ENCODE data around the gene LETMD1. TPM values are rescaled to one million over a fixed set of nuclear protein-coding genes. Genes with fewer than 3 reads are reported as not detected.

Gene LETMD1
- total and polyA plus RNA-seq, 2 of the 13 experiments (the other 11 are each of a cell fraction or from before 2014, with no cell fraction given): 43.3 to 87.7 TPM

DNA sequence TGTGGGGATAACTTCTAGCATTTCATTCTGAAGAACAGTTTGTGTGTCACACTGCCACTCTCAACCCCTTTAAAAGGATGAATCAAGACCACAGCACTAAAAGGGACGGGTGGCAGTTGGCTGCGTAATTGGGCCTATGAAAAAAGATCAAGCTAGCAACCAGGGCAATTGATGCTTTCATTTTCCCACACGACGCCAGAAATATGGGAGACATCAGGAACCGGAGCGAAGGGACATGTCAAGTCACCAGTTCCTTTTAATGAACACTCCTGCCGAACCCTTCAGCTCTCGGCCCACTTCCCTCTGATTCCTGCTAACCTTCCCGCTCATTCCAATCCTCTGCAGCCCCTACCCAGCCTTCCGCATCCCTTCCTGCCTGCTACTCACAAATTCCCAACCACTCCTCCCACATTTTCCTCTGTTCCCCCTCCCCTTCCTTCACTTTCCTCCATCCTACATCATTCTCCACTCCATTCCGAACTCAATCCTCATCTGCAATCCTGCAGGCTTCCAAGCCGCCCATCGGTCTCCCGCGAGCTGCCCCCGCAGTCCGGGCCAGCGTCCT is 34.5 kb downstream of the LETMD1 start (continued):
- TF ChIP-seq, protein P1, sequence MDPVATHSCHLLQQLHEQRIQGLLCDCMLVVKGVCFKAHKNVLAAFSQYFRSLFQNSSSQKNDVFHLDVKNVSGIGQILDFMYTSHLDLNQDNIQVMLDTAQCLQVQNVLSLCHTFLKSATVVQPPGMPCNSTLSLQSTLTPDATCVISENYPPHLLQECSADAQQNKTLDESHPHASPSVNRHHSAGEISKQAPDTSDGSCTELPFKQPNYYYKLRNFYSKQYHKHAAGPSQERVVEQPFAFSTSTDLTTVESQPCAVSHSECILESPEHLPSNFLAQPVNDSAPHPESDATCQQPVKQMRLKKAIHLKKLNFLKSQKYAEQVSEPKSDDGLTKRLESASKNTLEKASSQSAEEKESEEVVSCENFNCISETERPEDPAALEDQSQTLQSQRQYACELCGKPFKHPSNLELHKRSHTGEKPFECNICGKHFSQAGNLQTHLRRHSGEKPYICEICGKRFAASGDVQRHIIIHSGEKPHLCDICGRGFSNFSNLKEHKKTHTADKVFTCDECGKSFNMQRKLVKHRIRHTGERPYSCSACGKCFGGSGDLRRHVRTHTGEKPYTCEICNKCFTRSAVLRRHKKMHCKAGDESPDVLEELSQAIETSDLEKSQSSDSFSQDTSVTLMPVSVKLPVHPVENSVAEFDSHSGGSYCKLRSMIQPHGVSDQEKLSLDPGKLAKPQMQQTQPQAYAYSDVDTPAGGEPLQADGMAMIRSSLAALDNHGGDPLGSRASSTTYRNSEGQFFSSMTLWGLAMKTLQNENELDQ (CRISPR knock-in tag; IDR thresholded peaks at IDR 0.05; ENCODE audit: borderline replicate concordance): no peak
- TF ChIP-seq NAIF1 (CRISPR knock-in tag; IDR thresholded peaks at IDR 0.05; ENCODE audit: borderline replicate concordance) (peak; percentile 65; the same call in 1 of the 2 replicates), REPIN1 (CRISPR knock-in tag; IDR thresholded peaks at IDR 0.05; ENCODE audit: borderline replicate concordance, low read depth) (no peak), RAD21 (CRISPR knock-in tag; IDR thresholded peaks at IDR 0.05) (no peak), ZZZ3 (CRISPR knock-in tag; IDR thresholded peaks at IDR 0.05; ENCODE audit: borderline replicate concordance) (0 out of 2 replicates have a peak, but pooled peaks have one; percentile 18), ZNF12 (CRISPR knock-in tag; IDR thresholded peaks at IDR 0.05) (no peak), ZFP90 (CRISPR knock-in tag; IDR thresholded peaks at IDR 0.05; ENCODE audit: borderline replicate concordance) (no peak), MTA1 (CRISPR knock-in tag; IDR thresholded peaks at IDR 0.05; ENCODE audit: borderline replicate concordance) (0 out of 2 replicates have a peak, but pooled peaks have one; percentile 18), ZNF3 (CRISPR knock-in tag; IDR thresholded peaks at IDR 0.05) (no peak)
- TF ChIP-seq, protein P2, sequence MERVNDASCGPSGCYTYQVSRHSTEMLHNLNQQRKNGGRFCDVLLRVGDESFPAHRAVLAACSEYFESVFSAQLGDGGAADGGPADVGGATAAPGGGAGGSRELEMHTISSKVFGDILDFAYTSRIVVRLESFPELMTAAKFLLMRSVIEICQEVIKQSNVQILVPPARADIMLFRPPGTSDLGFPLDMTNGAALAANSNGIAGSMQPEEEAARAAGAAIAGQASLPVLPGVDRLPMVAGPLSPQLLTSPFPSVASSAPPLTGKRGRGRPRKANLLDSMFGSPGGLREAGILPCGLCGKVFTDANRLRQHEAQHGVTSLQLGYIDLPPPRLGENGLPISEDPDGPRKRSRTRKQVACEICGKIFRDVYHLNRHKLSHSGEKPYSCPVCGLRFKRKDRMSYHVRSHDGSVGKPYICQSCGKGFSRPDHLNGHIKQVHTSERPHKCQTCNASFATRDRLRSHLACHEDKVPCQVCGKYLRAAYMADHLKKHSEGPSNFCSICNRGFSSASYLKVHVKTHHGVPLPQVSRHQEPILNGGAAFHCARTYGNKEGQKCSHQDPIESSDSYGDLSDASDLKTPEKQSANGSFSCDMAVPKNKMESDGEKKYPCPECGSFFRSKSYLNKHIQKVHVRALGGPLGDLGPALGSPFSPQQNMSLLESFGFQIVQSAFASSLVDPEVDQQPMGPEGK (CRISPR knock-in tag; IDR thresholded peaks at IDR 0.05): 0 out of 2 replicates have a peak, but pooled peaks have one; percentile 14
- TF ChIP-seq, protein P3, sequence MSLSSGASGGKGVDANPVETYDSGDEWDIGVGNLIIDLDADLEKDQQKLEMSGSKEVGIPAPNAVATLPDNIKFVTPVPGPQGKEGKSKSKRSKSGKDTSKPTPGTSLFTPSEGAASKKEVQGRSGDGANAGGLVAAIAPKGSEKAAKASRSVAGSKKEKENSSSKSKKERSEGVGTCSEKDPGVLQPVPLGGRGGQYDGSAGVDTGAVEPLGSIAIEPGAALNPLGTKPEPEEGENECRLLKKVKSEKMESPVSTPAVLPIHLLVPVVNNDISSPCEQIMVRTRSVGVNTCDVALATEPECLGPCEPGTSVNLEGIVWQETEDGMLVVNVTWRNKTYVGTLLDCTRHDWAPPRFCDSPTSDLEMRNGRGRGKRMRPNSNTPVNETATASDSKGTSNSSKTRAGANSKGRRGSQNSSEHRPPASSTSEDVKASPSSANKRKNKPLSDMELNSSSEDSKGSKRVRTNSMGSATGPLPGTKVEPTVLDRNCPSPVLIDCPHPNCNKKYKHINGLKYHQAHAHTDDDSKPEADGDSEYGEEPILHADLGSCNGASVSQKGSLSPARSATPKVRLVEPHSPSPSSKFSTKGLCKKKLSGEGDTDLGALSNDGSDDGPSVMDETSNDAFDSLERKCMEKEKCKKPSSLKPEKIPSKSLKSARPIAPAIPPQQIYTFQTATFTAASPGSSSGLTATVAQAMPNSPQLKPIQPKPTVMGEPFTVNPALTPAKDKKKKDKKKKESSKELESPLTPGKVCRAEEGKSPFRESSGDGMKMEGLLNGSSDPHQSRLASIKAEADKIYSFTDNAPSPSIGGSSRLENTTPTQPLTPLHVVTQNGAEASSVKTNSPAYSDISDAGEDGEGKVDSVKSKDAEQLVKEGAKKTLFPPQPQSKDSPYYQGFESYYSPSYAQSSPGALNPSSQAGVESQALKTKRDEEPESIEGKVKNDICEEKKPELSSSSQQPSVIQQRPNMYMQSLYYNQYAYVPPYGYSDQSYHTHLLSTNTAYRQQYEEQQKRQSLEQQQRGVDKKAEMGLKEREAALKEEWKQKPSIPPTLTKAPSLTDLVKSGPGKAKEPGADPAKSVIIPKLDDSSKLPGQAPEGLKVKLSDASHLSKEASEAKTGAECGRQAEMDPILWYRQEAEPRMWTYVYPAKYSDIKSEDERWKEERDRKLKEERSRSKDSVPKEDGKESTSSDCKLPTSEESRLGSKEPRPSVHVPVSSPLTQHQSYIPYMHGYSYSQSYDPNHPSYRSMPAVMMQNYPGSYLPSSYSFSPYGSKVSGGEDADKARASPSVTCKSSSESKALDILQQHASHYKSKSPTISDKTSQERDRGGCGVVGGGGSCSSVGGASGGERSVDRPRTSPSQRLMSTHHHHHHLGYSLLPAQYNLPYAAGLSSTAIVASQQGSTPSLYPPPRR (CRISPR knock-in tag; IDR thresholded peaks at IDR 0.05; ENCODE audit: borderline replicate concordance): 0 out of 2 replicates have a peak, but pooled peaks have one; percentile 3
- TF ChIP-seq, protein P4, sequence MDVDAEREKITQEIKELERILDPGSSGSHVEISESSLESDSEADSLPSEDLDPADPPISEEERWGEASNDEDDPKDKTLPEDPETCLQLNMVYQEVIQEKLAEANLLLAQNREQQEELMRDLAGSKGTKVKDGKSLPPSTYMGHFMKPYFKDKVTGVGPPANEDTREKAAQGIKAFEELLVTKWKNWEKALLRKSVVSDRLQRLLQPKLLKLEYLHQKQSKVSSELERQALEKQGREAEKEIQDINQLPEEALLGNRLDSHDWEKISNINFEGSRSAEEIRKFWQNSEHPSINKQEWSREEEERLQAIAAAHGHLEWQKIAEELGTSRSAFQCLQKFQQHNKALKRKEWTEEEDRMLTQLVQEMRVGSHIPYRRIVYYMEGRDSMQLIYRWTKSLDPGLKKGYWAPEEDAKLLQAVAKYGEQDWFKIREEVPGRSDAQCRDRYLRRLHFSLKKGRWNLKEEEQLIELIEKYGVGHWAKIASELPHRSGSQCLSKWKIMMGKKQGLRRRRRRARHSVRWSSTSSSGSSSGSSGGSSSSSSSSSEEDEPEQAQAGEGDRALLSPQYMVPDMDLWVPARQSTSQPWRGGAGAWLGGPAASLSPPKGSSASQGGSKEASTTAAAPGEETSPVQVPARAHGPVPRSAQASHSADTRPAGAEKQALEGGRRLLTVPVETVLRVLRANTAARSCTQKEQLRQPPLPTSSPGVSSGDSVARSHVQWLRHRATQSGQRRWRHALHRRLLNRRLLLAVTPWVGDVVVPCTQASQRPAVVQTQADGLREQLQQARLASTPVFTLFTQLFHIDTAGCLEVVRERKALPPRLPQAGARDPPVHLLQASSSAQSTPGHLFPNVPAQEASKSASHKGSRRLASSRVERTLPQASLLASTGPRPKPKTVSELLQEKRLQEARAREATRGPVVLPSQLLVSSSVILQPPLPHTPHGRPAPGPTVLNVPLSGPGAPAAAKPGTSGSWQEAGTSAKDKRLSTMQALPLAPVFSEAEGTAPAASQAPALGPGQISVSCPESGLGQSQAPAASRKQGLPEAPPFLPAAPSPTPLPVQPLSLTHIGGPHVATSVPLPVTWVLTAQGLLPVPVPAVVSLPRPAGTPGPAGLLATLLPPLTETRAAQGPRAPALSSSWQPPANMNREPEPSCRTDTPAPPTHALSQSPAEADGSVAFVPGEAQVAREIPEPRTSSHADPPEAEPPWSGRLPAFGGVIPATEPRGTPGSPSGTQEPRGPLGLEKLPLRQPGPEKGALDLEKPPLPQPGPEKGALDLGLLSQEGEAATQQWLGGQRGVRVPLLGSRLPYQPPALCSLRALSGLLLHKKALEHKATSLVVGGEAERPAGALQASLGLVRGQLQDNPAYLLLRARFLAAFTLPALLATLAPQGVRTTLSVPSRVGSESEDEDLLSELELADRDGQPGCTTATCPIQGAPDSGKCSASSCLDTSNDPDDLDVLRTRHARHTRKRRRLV (CRISPR knock-in tag; IDR thresholded peaks at IDR 0.05): 0 out of 2 replicates have a peak, but pooled peaks have one; percentile 18
